K562 (cell line): Measurements from ENCODE around the gene TMIGD2. TPM values are rescaled to one million over a fixed set of nuclear protein-coding genes. Genes with fewer than 3 reads are reported as not detected.
A peak's percentile ranks its signal among the peaks of the same experiment; 100 is the strongest.

Experiments used
- DDX20 ChIP-seq: fragments of 450-650 bp; IDR thresholded peaks from 2 replicates; pipeline ENCODE4 v1.6.1; 2016; ENCODE audit warnings: missing genetic modification characterization, low read depth, mild to moderate bottlenecking, missing compliant biosample characterization, moderate library complexity
- FOXJ2 ChIP-seq: fragments of 200-800 bp; sonication (Bioruptor generic); IDR thresholded peaks from 2 replicates; pipeline ENCODE4 v1.6.1; 2016; ENCODE audit warnings: missing genetic modification characterization, missing compliant biosample characterization
- HMBOX1 ChIP-seq: sonication (generic); IDR thresholded peaks from 2 replicates; pipeline ENCODE4 v1.6.1; 2016
- HNRNPH1 ChIP-seq: fragments of 200-400 bp; formaldehyde crosslinking; optimal IDR thresholded peaks from 2 replicates; pipeline ENCODE3; 2017; ENCODE audit warnings: low read depth, mild to moderate bottlenecking, low read length, moderate library complexity
- KLF1 ChIP-seq: fragments of 450-650 bp; IDR thresholded peaks from 2 replicates; pipeline ENCODE4 v1.6.1; 2016; ENCODE audit warnings: missing genetic modification characterization, missing compliant biosample characterization
- NR2F6 ChIP-seq: fragments of 450-650 bp; formaldehyde crosslinking; IDR thresholded peaks from 2 replicates; pipeline ENCODE4 v1.4.0; 2020; ENCODE audit warnings: mild to moderate bottlenecking
- NRF1 ChIP-seq, 2 experiments: fragments of 450-650 bp; IDR thresholded peaks in 1 of 2; conservative IDR thresholded peaks in 1 of 2; 2 replicates each; pipeline ENCODE4 v1.6.1; 2014; ENCODE audit warnings: mild to moderate bottlenecking in 2 of 2
- SAFB2 ChIP-seq: fragments of 200-400 bp; formaldehyde crosslinking; IDR thresholded peaks from 2 replicates; pipeline ENCODE4 v1.6.1; 2018; ENCODE audit warnings: borderline replicate concordance, low read length, low read depth, moderate library complexity; ENCODE audit not compliant: severe bottlenecking
- THRB ChIP-seq: fragments of 450-650 bp; formaldehyde crosslinking; conservative IDR thresholded peaks from 2 replicates; pipeline ENCODE4 v1.4.0; 2022; ENCODE audit warnings: mild to moderate bottlenecking, missing genetic modification characterization
- ZNF232 ChIP-seq: sonication (generic); formaldehyde crosslinking; IDR thresholded peaks from 2 replicates; pipeline ENCODE4 v1.8.0; 2022; ENCODE audit warnings: mild to moderate bottlenecking, missing genetic modification reagents
- ZNF778 ChIP-seq: fragments of 450-650 bp; formaldehyde crosslinking; IDR thresholded peaks from 2 replicates; pipeline ENCODE4 v1.4.0; 2020; ENCODE audit warnings: mild to moderate bottlenecking, moderate library complexity
- ZZZ3 ChIP-seq: fragments of 450-650 bp; IDR thresholded peaks from 2 replicates; pipeline ENCODE4 v1.6.1; 2016; ENCODE audit warnings: antibody characterized with exemption, mild to moderate bottlenecking, moderate library complexity
- polyA plus RNA-seq, 8 experiments: library from polyadenylated mRNA; depleted of rRNA in 4 of 8; stranded (reverse) in 5 of 8; unstranded in 3 of 8; fragments of >200 nt; fragmentation: Nextera tagmentation in 2 of 8; fragmentation: Illumina TruSeq in 1 of 8; extraction: Ambion mirVana in 2 of 8; extraction: Trizol in 1 of 8; gene quantifications; 2 replicates each; pipeline versions ENCODE4 v1.2.1 to v1.2.3, GENCODE V29; 2011 to 2014; ENCODE audit warnings: inconsistent platforms in 1 of 8, missing spikeins in 1 of 8
- total RNA-seq, 7 experiments: library from RNA; depleted of rRNA in 6 of 7; stranded (reverse); fragments of >200 nt in 6 of 7; fragmentation: Illumina TruSeq in 2 of 7; extraction: Trizol in 2 of 7; gene quantifications; 2 replicates each; pipeline versions ENCODE4 v1.2.1 to v1.2.3, GENCODE V29; 2011 to 2021; ENCODE audit warnings: low replicate concordance in 1 of 7
- TF ChIP-seq, protein P1 (sequence below), 3 experiments: fragments of 200-800 bp in 1 of 3; fragments of 250-450 bp in 1 of 3; fragments of 450-650 bp in 1 of 3; sonication (Bioruptor Pico) in 1 of 3; sonication (Bioruptor generic) in 1 of 3; formaldehyde crosslinking in 1 of 3; IDR thresholded peaks; 2 replicates each; pipeline versions ENCODE4 v1.6.1 to v1.8.0; 2016 to 2022; ENCODE audit warnings: mild to moderate bottlenecking in 2 of 3, missing genetic modification characterization in 2 of 3, missing compliant biosample characterization in 1 of 3, moderate library complexity in 1 of 3
- TF ChIP-seq, protein P2 (sequence below): fragments of 250-450 bp; sonication (Bioruptor Pico); IDR thresholded peaks from 2 replicates; pipeline ENCODE4 v1.4.0; 2020

The TMIGD2 gene
- total and polyA plus RNA-seq, 9 of the 15 experiments (the other 6 are each of a cell fraction or from before 2014, with no cell fraction given): not detected

- TF ChIP-seq, protein P1, sequence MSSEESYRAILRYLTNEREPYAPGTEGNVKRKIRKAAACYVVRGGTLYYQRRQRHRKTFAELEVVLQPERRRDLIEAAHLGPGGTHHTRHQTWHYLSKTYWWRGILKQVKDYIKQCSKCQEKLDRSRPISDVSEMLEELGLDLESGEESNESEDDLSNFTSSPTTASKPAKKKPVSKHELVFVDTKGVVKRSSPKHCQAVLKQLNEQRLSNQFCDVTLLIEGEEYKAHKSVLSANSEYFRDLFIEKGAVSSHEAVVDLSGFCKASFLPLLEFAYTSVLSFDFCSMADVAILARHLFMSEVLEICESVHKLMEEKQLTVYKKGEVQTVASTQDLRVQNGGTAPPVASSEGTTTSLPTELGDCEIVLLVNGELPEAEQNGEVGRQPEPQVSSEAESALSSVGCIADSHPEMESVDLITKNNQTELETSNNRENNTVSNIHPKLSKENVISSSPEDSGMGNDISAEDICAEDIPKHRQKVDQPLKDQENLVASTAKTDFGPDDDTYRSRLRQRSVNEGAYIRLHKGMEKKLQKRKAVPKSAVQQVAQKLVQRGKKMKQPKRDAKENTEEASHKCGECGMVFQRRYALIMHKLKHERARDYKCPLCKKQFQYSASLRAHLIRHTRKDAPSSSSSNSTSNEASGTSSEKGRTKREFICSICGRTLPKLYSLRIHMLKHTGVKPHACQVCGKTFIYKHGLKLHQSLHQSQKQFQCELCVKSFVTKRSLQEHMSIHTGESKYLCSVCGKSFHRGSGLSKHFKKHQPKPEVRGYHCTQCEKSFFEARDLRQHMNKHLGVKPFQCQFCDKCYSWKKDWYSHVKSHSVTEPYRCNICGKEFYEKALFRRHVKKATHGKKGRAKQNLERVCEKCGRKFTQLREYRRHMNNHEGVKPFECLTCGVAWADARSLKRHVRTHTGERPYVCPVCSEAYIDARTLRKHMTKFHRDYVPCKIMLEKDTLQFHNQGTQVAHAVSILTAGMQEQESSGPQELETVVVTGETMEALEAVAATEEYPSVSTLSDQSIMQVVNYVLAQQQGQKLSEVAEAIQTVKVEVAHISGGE (CRISPR knock-in tag; IDR thresholded peaks at IDR 0.05): peak; percentile 96 to 99 (median 99)
- TF ChIP-seq DDX20: no peak
- TF ChIP-seq SAFB2: no peak
- TF ChIP-seq HNRNPH1: no peak
- TF ChIP-seq ZNF778 (CRISPR knock-in tag): no peak
- peak; percentile 96 for TF ChIP-seq HMBOX1
- TF ChIP-seq THRB (CRISPR knock-in tag): no peak
- TF ChIP-seq NR2F6 (CRISPR knock-in tag): no peak
- peak; percentile 37 to 50; a peak in 2 of 4 replicates for TF ChIP-seq NRF1 (conservative IDR thresholded peaks at IDR 0.05 in 1 of 2, IDR thresholded peaks at IDR 0.05 in 1 of 2)
- TF ChIP-seq ZZZ3: no peak; the same call in 1 of the 2 replicates
- TF ChIP-seq, protein P2, sequence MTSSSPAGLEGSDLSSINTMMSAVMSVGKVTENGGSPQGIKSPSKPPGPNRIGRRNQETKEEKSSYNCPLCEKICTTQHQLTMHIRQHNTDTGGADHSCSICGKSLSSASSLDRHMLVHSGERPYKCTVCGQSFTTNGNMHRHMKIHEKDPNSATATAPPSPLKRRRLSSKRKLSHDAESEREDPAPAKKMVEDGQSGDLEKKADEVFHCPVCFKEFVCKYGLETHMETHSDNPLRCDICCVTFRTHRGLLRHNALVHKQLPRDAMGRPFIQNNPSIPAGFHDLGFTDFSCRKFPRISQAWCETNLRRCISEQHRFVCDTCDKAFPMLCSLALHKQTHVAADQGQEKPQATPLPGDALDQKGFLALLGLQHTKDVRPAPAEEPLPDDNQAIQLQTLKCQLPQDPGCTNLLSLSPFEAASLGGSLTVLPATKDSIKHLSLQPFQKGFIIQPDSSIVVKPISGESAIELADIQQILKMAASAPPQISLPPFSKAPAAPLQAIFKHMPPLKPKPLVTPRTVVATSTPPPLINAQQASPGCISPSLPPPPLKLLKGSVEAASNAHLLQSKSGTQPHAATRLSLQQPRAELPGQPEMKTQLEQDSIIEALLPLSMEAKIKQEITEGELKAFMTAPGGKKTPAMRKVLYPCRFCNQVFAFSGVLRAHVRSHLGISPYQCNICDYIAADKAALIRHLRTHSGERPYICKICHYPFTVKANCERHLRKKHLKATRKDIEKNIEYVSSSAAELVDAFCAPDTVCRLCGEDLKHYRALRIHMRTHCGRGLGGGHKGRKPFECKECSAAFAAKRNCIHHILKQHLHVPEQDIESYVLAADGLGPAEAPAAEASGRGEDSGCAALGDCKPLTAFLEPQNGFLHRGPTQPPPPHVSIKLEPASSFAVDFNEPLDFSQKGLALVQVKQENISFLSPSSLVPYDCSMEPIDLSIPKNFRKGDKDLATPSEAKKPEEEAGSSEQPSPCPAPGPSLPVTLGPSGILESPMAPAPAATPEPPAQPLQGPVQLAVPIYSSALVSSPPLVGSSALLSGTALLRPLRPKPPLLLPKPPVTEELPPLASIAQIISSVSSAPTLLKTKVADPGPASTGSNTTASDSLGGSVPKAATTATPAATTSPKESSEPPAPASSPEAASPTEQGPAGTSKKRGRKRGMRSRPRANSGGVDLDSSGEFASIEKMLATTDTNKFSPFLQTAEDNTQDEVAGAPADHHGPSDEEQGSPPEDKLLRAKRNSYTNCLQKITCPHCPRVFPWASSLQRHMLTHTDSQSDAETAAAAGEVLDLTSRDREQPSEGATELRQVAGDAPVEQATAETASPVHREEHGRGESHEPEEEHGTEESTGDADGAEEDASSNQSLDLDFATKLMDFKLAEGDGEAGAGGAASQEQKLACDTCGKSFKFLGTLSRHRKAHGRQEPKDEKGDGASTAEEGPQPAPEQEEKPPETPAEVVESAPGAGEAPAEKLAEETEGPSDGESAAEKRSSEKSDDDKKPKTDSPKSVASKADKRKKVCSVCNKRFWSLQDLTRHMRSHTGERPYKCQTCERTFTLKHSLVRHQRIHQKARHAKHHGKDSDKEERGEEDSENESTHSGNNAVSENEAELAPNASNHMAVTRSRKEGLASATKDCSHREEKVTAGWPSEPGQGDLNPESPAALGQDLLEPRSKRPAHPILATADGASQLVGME (CRISPR knock-in tag): no peak
- TF ChIP-seq ZNF232: no peak
- no peak; the same call in 1 of the 2 replicates for TF ChIP-seq KLF1
- TF ChIP-seq FOXJ2 (tag): peak; percentile 69; the same call in 1 of the 2 replicates
Measured at GRCh38 chr19:4246767-4247593, 55.2 kb downstream of the TMIGD2 start, which contains the start of gene YJU2 (continued).
